HCT116 (cell line): ENCODE measurements around the gene CFDP1. TPM values are rescaled to one million over a fixed set of nuclear protein-coding genes. Genes with fewer than 3 reads are reported as not detected.

Experiments
- ATAC-seq: fragments of 200-7000 bp; cut with Tn5 transposase; 2 replicates; pipeline ENCODE4 v1.9.1; 2020; ENCODE audit warnings: mild to moderate bottlenecking, moderate library complexity
- BruUV-seq: library from RNA; stranded (reverse); fragments of 400-500 nt; replicated peaks from 2 replicates; lab custom pipeline; 2021; lab: Mats Ljungman, UMichigan
- CTCF ChIA-PET: fragments of 300-600 bp; sonication (Branson Sonifier 250); formaldehyde crosslinking; loops from one replicate; lab custom pipeline; 2021; ENCODE audit warnings: antibody characterized with exemption; lab: Charles Lee
- POLR2A ChIA-PET: fragments of 300-600, 350-600 bp; sonication (Branson Sonifier 250); formaldehyde crosslinking; loops from one replicate; lab custom pipeline; 2021; ENCODE audit warnings: antibody characterized with exemption; lab: Charles Lee
- RAD21 ChIA-PET, 2 experiments: fragments of 300-600 bp; sonication (Branson Sonifier 250); formaldehyde crosslinking; loops; one replicate each; lab custom pipeline; 2023; ENCODE audit warnings: low total read pairs in 2 of 2; ENCODE audit not compliant: uncharacterized antibody in 2 of 2, unreplicated experiment in 2 of 2, low non-redundant PET in 1 of 2; lab: Charles Lee
- DNase-seq: peaks from one replicate; pipeline ENCODE4 v3.0.0-alpha.2; 2010; ENCODE audit warnings: low read depth, low spot score
- H2AFZ ChIP-seq: fragments of 200-600 bp; shearing (Covaris generic), sonication (generic); 2 replicates; pipeline ENCODE4 v1.6.1; 2017; ENCODE audit warnings: low read depth, mixed run types, mixed read lengths, antibody characterized with exemption, low read length; ENCODE audit not compliant: poor library complexity, severe bottlenecking
- H3K27ac ChIP-seq: 2 replicates; pipeline ENCODE4 v1.5.1; 2012; ENCODE audit warnings: low read depth, low read length
- H3K27me3 ChIP-seq: fragments of 200-600 bp; sonication (generic); 2 replicates; pipeline ENCODE4 v1.6.1; 2016; ENCODE audit warnings: mixed run types, low read length, mixed read lengths; ENCODE audit not compliant: insufficient read depth
- H3K36me3 ChIP-seq, 2 experiments: fragments of 200-500 bp in 1 of 2; fragments of 200-600 bp in 1 of 2; sonication (Bioruptor generic) in 1 of 2; sonication (generic) in 1 of 2; 2 replicates each; pipeline versions ENCODE4 v1.5.1 to v1.6.1; 2014 to 2016; ENCODE audit warnings: low read length in 2 of 2, inconsistent platforms in 1 of 2, mixed read lengths in 1 of 2, mixed run types in 1 of 2; ENCODE audit not compliant: insufficient read depth in 2 of 2, control insufficient read depth in 1 of 2
- H3K4me1 ChIP-seq, 2 experiments: fragments of 200-600 bp in 1 of 2; sonication (generic) in 1 of 2; 2 replicates each; pipeline versions ENCODE4 v1.5.1 to v1.6.1; 2012 to 2017; ENCODE audit warnings: low read length in 2 of 2, inconsistent platforms in 1 of 2, mild to moderate bottlenecking in 1 of 2, mixed read lengths in 1 of 2, mixed run types in 1 of 2, moderate library complexity in 1 of 2; ENCODE audit not compliant: insufficient read depth in 2 of 2, control insufficient read depth in 1 of 2
- H3K4me2 ChIP-seq: fragments of 200-600 bp; sonication (generic); 2 replicates; pipeline ENCODE4 v1.6.1; 2017; ENCODE audit warnings: mixed run types, low read length, mixed read lengths
- H3K4me3 ChIP-seq, 2 experiments: fragments of 200-600 bp in 1 of 2; sonication (generic) in 1 of 2; replicated peaks in 1 of 2; 2 replicates each; pipeline ENCODE4 v1.5.1; 2011 to 2016; ENCODE audit warnings: low read length in 2 of 2, control low read depth in 1 of 2, low read depth in 1 of 2, mild to moderate bottlenecking in 1 of 2, mixed read lengths in 1 of 2, mixed run types in 1 of 2
- H3K79me2 ChIP-seq: fragments of 200-600 bp; sonication (generic); 2 replicates; pipeline ENCODE4 v1.6.1; 2017; ENCODE audit warnings: mild to moderate bottlenecking, mixed run types, low read length, moderate library complexity, mixed read lengths; ENCODE audit not compliant: insufficient read depth
- H3K9ac ChIP-seq: fragments of 200-600 bp; sonication (generic); 2 replicates; pipeline ENCODE4 v1.6.1; 2016; ENCODE audit warnings: low read length, mixed read lengths
- H3K9me2 ChIP-seq: fragments of 200-600 bp; sonication (generic), shearing (Covaris generic); 2 replicates; pipeline ENCODE4 v1.6.1; 2017; ENCODE audit warnings: mixed run types, mild to moderate bottlenecking, moderate library complexity; ENCODE audit not compliant: insufficient read depth
- H3K9me3 ChIP-seq, 2 experiments: fragments of 200-500 bp in 1 of 2; fragments of 200-600 bp in 1 of 2; sonication (Bioruptor generic) in 1 of 2; sonication (generic) in 1 of 2; 2 replicates each; pipeline ENCODE4 v1.6.1; 2014 to 2017; ENCODE audit warnings: low read length in 2 of 2, mixed read lengths in 2 of 2, inconsistent platforms in 1 of 2, low read depth in 1 of 2, mild to moderate bottlenecking in 1 of 2, mixed run types in 1 of 2, moderate library complexity in 1 of 2; ENCODE audit not compliant: control insufficient read depth in 1 of 2, insufficient read depth in 1 of 2
- H4K20me1 ChIP-seq: fragments of 200-600 bp; sonication (generic), shearing (Covaris generic); 2 replicates; pipeline ENCODE4 v1.6.1; 2017; ENCODE audit warnings: mixed run types, mild to moderate bottlenecking, moderate library complexity; ENCODE audit not compliant: insufficient read depth
- CBX3 ChIP-seq: IDR thresholded peaks from 2 replicates; pipeline ENCODE4 v1.6.1; 2012; ENCODE audit warnings: low read depth
- CEBPB ChIP-seq: IDR thresholded peaks from 2 replicates; pipeline ENCODE4 v1.6.1; 2012; ENCODE audit warnings: low read depth
- ELF1 ChIP-seq: IDR thresholded peaks from 2 replicates; pipeline ENCODE4 v1.6.1; 2012; ENCODE audit warnings: low read depth, borderline replicate concordance
- FOSL1 ChIP-seq: IDR thresholded peaks from 2 replicates; pipeline ENCODE4 v1.6.1; 2012; ENCODE audit warnings: low read depth
- JUND ChIP-seq: IDR thresholded peaks from 2 replicates; pipeline ENCODE4 v1.6.1; 2012
- POLR2AphosphoS5 ChIP-seq: IDR thresholded peaks from 2 replicates; pipeline ENCODE4 v1.6.1; 2011; ENCODE audit warnings: mild to moderate bottlenecking, low read depth, low read length, moderate library complexity
- RAD21 ChIP-seq: IDR thresholded peaks from 2 replicates; pipeline ENCODE4 v1.6.1; 2012; ENCODE audit warnings: low read depth, mild to moderate bottlenecking
- SIN3A ChIP-seq: IDR thresholded peaks from 2 replicates; pipeline ENCODE4 v1.6.1; 2012; ENCODE audit warnings: low read depth
- SP1 ChIP-seq: IDR thresholded peaks from 2 replicates; pipeline ENCODE4 v1.6.1; 2012; ENCODE audit warnings: low read depth
- SRF ChIP-seq: IDR thresholded peaks from 2 replicates; pipeline ENCODE4 v1.6.1; 2012; ENCODE audit warnings: low read depth
- TCF7L2 ChIP-seq: IDR thresholded peaks from 2 replicates; pipeline ENCODE4 v1.7.0; 2011; ENCODE audit warnings: borderline replicate concordance, inconsistent platforms; ENCODE audit not compliant: insufficient read depth, insufficient read length; ENCODE audit errors: extremely low read depth
- ZFX ChIP-seq: fragments of 450-650 bp; IDR thresholded peaks from 2 replicates; pipeline ENCODE4 v1.6.1; 2017
- ZNF274 ChIP-seq: fragments of 200-500 bp; sonication (Bioruptor generic); IDR thresholded peaks from 2 replicates; pipeline ENCODE4 v1.6.1; 2014; ENCODE audit warnings: mild to moderate bottlenecking, low read depth, low read length, inconsistent platforms
- intact Hi-C: fragments of 100-400 bp; cut with micrococcal nuclease; formaldehyde crosslinking; loops from 2 replicates; pipeline ENCODE4 v1.10.0; 2022
- total RNA-seq: library from RNA; stranded (reverse); gene quantifications from one replicate; pipeline ENCODE4 v1.2.1, GENCODE V29; 2021; ENCODE audit not compliant: unreplicated experiment
- TF ChIP-seq, protein P1 (sequence below): IDR thresholded peaks from 2 replicates; pipeline ENCODE4 v1.6.1; 2012; ENCODE audit warnings: low read depth
- TF ChIP-seq, protein P2 (sequence below): IDR thresholded peaks from 2 replicates; pipeline ENCODE4 v1.6.1; 2011; ENCODE audit warnings: mild to moderate bottlenecking, low read length, moderate library complexity; ENCODE audit not compliant: insufficient replicate concordance; ENCODE audit errors: extremely low read depth
- TF ChIP-seq, protein P3 (sequence below): IDR thresholded peaks from 2 replicates; pipeline ENCODE4 v1.6.1; 2012
- TF ChIP-seq, protein P4 (sequence below): IDR thresholded peaks from 2 replicates; pipeline ENCODE4 v1.6.1; 2012

CFDP1 gene
- total RNA-seq, 1 experiment from 2014 or later: 45.3 TPM

DNA sequence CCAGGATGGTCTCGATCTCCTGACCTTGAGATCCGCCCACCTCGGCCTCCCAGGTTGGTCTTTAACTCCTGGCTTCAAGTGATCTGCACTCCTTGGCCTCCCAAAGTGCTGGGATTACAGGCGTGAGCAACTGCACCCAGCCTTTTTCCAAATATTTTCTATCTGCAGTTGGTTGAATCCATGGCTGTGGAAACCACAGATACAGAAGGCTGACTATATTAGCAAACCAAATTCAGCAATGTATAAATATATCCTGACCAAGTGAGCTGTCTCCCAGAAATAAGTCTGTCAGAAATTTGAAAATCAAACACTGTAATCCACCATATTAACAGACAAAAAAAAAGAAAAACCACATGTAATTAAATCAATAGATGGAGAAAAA lies 9.6 kb downstream of the CFDP1 start:
- Histone ChIP-seq H3K9me3 (no peaks in the 10 kb centered on the region), H3K79me2 (peaks cover 88% of the 10 kb centered on the region), H3K27ac (no peak overlapping the region), H3K4me1 (peaks cover 0 to 13% of the 10 kb centered on the region in 2 experiments; a peak in 3 of 4 replicates), H3K27me3 (no peaks in the 10 kb centered on the region), H3K36me3 (no peaks in the 10 kb centered on the region), H3K9me2 (no peaks in the 10 kb centered on the region), H2AFZ (no peak overlapping the region), H3K4me3 (no peak overlapping the region), H3K9ac (no peak overlapping the region), H3K4me2 (no peak overlapping the region), H4K20me1 (no peaks in the 10 kb centered on the region)
- CTCF ChIA-PET: no interaction called here
- RAD21 ChIA-PET: no interaction called here
- POLR2A ChIA-PET: no interaction called here
- no peak for DNase-seq
- intact Hi-C loops: no loop called here
- no TSS peak for BruUV-seq
- ATAC-seq: no peak
- TF ChIP-seq, protein P1, sequence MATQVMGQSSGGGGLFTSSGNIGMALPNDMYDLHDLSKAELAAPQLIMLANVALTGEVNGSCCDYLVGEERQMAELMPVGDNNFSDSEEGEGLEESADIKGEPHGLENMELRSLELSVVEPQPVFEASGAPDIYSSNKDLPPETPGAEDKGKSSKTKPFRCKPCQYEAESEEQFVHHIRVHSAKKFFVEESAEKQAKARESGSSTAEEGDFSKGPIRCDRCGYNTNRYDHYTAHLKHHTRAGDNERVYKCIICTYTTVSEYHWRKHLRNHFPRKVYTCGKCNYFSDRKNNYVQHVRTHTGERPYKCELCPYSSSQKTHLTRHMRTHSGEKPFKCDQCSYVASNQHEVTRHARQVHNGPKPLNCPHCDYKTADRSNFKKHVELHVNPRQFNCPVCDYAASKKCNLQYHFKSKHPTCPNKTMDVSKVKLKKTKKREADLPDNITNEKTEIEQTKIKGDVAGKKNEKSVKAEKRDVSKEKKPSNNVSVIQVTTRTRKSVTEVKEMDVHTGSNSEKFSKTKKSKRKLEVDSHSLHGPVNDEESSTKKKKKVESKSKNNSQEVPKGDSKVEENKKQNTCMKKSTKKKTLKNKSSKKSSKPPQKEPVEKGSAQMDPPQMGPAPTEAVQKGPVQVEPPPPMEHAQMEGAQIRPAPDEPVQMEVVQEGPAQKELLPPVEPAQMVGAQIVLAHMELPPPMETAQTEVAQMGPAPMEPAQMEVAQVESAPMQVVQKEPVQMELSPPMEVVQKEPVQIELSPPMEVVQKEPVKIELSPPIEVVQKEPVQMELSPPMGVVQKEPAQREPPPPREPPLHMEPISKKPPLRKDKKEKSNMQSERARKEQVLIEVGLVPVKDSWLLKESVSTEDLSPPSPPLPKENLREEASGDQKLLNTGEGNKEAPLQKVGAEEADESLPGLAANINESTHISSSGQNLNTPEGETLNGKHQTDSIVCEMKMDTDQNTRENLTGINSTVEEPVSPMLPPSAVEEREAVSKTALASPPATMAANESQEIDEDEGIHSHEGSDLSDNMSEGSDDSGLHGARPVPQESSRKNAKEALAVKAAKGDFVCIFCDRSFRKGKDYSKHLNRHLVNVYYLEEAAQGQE: no peak
- TF ChIP-seq ELF1 (no peak), ZNF274 (no peak), CEBPB (no peak)

DNA sequence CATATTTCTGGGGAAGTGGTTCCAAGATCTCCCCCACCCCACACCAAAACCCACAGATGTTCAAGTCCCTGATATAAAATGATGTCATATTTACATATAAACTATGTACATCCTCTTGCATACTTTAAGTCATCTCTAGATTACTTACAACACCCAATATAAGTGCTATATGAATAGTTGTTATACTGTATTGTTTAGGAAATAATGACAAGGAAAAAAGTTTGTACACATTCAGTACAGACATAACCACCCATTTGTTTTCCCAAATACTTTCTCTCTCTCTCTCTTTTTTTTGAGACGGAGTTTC lies 11.5 kb downstream of the CFDP1 start:
- Histone ChIP-seq H4K20me1 (no peaks in the 10 kb centered on the region), H3K4me2 (no peak overlapping the region), H3K9me3 (no peaks in the 10 kb centered on the region), H3K27ac (no peak overlapping the region), H3K9ac (no peak overlapping the region), H3K9me2 (no peaks in the 10 kb centered on the region), H3K4me1 (peaks cover 0 to 8% of the 10 kb centered on the region in 2 experiments; a peak in 3 of 4 replicates), H3K79me2 (peaks cover 84% of the 10 kb centered on the region), H3K36me3 (no peaks in the 10 kb centered on the region), H3K4me3 (no peak overlapping the region), H3K27me3 (no peaks in the 10 kb centered on the region), H2AFZ (no peak overlapping the region)
- ChIA-PET CTCF (no interaction called here), POLR2A (no interaction called here), RAD21 (no interaction called here)
- BruUV-seq: no TSS peak
- intact Hi-C loops: no loop called here
- no peak for ATAC-seq
- no peak for DNase-seq
- TF ChIP-seq FOSL1 (no peak), ZFX (no peak), ELF1 (no peak), TCF7L2 (no peak), POLR2AphosphoS5 (no peak), CEBPB (no peak), SP1 (no peak), SIN3A (no peak), SRF (no peak), JUND (no peak), RAD21 (no peak), CBX3 (no peak)
- TF ChIP-seq, protein P2, sequence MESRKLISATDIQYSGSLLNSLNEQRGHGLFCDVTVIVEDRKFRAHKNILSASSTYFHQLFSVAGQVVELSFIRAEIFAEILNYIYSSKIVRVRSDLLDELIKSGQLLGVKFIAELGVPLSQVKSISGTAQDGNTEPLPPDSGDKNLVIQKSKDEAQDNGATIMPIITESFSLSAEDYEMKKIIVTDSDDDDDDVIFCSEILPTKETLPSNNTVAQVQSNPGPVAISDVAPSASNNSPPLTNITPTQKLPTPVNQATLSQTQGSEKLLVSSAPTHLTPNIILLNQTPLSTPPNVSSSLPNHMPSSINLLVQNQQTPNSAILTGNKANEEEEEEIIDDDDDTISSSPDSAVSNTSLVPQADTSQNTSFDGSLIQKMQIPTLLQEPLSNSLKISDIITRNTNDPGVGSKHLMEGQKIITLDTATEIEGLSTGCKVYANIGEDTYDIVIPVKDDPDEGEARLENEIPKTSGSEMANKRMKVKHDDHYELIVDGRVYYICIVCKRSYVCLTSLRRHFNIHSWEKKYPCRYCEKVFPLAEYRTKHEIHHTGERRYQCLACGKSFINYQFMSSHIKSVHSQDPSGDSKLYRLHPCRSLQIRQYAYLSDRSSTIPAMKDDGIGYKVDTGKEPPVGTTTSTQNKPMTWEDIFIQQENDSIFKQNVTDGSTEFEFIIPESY: no peak
- TF ChIP-seq, protein P3, sequence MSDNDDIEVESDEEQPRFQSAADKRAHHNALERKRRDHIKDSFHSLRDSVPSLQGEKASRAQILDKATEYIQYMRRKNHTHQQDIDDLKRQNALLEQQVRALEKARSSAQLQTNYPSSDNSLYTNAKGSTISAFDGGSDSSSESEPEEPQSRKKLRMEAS: no peak
- TF ChIP-seq, protein P4, sequence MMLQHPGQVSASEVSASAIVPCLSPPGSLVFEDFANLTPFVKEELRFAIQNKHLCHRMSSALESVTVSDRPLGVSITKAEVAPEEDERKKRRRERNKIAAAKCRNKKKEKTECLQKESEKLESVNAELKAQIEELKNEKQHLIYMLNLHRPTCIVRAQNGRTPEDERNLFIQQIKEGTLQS: no peak
